NCI-H2227 treated with DMSO at 0.1 percent for 48 hours (cell line): ENCODE results near the gene MYBL2.

ENCODE experiments used
- DNase-seq: peaks from one replicate; lab custom pipeline; 2025; lab: John Stamatoyannopoulos, UW

The MYBL2 gene

DNA sequence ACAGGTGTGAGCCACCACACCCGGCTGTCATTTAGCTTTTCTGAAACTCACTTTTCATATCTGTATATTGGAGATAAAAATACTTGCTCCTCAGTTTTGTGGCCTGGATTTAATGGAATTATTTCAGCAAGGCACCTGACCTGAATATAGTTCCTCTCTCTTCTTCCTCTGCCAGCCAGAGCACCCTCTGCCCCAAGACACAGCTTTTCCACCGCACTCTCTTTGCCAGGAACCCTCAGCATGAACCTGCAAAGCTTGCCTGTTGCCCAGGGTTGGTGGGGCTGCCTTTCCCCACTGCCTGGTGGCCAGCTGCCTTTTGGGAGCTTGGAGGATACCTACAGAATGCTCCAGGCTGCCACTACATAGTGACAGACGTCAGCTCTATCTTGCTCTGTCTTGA is 56.8 kb downstream of the MYBL2 start:
- DNase-seq = no peak

DNA sequence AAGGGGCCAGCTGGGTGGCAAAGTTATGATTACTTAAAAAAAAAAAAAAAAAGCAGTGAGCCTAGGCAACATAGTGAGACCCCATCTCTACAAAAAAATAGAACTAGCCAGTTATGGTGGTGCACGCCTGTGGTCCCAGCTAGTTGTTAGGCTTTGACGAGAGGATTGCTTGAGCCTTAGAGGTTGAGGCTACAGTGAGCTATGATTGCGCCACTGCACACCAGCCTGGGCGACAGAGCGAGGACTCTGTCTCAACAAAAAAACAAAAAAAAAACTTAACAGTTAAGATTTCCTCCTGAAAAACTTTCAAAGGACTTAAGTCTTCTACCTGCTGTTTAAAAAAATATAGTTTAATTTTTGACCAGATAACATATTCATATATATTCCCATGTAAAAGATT is 57.5 kb downstream of the MYBL2 start:
- no peak for DNase-seq

DNA sequence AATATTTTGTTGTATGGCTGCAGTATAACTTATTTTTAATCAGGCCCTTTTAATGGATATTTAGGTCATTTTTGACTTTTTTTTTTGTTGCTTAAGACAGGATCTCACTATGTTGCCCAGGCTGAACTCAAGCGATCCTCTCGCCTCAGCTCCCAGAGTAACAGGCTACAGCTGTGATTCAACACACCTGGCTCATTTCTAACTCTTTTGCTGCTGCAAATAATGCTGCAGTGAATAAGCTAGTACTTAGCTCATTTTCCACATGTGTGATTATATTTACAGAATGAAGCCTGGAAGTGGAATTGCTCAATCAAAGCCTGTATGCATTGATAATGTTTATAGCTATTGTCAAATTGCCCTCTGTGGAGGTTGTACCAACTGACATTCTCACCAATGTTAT is 58.8 kb downstream of the MYBL2 start:
- DNase-seq = no peak

DNA sequence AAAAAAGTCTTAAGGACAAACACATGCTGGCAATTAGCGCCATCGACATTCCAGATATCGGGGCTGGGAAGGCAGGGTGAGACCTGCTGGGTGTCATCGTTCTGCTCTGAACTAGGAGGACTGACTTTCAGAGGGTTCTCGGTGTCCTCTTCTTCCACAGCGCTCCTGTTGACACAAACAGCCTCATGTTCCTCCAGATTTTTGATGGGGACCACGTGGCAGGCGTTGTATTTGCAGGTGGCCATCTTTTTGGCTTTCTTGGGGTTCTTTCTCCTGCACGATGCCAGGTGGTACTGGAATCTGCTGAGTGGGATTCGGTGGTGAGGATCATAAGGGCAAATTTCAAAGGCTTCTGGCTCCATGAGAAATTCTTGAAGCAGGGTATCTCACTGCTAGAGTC is 59.4 kb downstream of the MYBL2 start:
- DNase-seq = no peak

DNA sequence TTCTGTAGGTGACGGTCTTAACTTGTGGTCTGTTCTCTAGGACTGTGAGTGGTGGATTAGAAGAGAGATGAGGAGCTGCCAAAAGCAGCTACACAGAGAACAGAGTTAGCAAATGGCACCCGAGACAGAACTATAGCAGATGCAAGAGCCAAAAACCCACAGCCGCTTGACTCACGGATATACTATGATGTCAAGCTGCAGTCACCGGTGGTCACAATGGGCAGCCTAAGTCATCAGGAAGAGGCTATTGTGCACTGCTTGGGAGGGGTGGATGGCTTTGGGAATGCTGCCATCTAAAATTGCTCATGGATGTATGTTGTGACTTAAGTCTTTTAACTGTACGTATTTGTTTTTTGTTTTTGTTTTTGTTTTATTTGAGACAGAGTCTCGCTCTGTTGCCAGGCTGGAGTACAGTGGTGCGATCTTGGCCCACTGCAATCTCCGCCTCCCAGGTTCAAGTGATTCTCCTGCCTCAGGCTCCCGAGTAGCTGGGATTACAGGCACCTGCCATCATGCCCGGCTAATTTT is 60.0 kb downstream of the MYBL2 start, which contains the start of gene GTSF1L:
GTSF1L (minus strand) TSS at position 192 of the 528 bp plus-strand sequence. CDS start 308 bp downstream, outside the sequence.
- DNase-seq = no peak

DNA sequence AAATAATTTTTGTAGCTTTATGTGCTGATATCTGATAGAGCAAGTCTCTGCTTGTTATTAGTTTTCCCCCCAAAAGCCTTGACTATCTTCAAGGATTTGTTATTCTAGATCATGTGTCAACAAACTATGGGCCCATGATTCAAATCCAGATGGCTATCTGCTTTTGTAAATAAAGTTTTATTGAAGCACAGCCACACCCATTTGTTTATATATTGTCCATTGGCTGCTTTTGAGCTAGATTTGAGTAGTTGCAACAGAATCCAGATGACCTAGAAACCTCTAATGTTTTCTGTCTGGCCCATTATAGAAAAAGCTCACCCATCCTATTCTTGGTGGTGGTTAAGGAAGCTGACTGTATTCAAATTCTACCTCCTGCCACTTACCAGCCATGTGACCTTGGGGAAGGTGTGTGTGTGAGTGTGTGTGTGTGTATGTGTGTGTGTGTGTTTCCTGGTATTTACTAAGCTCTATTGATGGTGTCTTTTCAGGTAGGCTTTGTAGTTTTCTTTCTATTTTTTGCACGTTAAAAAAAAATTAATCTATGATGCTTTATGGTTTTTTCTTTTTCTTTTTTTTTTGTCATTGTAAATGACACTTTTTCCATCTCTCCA is 61.2 kb downstream of the MYBL2 start:
- DNase-seq = no peak

DNA sequence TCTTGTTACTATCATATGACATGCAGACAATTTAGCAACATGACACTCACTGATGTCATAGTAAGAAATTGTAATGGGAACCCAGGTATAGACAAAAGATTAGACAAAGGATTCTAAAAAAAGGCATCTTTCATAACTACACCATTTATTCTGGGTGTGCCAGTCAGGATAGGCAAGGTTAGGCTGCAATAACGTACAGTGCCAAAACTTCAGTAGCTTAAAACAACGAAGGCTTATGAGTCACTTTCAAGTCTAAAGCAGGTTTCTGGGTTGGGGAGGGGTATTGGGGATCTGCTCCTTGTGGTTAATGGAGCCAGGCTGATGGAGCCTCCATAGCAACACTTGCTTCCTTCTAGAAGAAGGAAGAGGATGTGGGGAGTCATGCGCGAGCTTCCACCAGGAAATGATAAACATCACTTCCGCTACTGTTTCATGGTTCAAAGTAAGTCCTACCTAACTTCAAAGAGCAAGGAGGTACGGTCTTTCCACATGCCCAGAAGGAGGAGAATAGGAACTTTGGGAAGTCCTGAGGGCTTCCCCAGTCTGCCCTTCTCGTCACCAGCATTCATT is 61.9 kb downstream of the MYBL2 start:
- no peak for DNase-seq

DNA sequence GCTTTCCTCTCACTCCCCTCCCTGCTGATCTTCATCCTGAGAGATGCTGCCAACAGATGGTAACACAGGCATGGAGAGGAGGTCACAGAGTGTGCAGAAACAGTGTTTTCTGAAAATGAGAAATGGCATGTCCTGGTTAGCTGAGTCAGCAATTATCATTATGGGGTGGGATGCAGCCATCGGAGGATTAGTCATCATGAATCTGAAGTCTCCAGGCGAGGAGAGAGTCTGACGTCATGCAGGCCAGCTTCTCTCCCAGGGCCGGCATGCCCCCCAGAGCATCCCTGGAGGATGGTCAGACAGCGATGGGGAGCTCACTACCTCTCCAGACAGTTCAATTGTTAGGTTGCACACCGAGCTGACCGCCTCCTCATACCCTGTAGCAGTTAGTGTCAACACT is 64.6 kb downstream of the MYBL2 start:
- no peak for DNase-seq

DNA sequence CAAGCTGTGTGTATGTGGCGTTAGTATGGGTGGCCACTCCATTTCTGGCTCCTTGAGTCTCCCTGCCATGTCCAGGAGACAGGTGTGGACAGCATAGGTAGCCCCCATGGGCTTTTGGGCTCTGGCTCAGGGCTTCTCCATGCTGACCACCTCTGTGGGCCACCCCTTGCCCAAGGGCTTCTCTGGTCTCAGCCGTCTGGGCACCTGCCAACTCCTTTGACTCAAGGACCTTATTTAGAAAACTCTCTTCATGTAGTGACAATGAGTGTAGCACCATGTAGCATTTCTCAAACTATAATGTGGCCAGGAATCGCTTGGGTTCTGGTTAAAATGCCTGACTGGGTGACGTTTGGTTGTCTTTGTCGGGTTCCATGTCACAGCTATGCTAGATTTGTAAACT is 65.0 kb downstream of the MYBL2 start:
- DNase-seq = no peak

DNA sequence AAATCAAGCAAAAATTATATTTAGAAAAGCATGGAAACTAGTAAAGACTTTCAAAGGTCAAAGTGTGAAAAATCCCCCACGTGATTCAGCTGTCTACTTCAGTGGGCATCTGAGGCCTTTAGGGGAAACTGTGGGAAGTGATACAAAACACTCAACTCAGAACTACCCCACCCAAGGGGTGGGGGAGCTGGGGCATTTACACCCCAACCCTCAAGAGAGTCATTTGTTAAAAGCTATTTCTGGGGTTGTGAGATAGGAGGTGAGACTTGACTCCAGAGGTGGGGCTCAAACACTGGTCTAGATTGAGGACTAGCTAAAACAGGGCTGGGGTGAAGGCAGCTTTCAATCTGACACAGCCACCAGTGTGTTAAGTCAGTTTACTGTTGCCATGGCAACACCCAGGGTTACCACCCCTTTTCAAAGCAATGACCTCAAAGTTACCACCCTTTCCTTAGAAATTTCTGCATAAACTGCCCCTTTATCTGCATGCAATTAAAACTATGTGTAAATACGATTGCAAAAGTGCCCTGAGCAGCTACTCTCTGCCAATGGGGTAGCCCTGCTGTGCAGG is 69.8 kb downstream of the MYBL2 start:
- DNase-seq = no peak

DNA sequence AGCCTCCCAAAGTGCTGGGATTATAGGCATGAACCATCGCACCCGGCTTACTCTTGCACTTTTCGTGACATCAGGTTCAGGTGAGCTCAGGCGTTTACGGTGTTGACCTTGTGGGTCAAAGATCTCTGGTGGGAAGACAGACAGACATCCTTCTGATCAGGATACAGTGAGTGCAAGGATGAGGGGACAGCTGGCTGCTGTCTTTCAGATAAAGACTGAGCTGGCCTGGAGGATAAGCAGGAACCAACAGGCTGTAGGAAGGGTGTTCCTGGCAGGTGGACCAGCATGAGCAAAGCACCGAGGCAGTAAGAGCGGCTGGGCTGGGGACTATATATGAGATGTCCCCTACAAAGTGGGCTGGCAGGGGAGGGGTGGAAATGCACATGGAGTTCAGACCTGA is 71.0 kb downstream of the MYBL2 start:
- DNase-seq = no peak

DNA sequence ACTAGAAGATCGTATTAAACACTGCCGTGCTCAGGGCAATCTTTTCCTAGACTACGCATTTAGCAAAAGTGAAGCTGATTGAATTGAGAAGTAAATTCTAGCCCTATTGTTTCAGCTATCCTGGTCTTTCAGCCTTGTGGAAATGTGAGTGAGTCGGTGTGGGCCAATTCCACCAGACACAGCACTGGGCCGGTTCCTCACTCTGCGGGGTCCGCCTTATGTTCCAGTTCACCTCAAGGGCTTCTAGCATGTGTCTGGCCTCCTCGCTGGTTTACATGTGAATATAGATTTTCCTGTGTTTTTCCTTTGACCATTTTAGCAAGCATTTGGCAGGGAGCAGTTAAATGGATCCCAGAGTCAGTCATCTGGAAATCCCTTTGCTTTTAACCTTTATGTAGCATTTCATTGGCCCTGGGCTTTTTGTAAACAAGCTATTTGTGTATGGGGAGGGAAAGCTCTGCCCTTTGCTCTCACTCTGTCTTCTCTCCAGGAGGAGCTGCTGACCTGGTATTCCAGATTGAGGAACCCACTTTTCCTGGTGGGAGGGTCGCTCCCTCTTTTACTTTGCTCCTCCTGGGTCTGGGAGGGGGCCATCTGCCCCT is 72.3 kb downstream of the MYBL2 start:
- no peak for DNase-seq

DNA sequence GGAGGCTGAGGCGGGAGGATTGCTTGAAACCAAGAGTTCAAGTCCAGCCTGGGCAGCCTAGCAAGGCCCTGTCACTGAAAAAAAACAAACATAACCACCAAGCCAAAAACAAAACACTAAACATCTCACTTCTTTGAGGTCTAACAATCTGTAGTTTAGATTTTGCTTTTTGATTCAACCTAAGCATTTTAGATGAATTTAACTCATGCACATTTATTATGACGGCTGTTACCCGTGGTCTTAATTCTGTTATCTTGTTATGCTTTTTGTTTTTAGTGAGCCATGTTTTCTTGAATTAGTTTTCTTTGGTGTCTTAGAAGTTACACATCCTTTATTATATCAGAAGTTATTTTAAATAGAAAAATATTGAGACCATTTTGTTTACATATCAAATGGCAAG is 73.7 kb downstream of the MYBL2 start:
- no peak for DNase-seq

DNA sequence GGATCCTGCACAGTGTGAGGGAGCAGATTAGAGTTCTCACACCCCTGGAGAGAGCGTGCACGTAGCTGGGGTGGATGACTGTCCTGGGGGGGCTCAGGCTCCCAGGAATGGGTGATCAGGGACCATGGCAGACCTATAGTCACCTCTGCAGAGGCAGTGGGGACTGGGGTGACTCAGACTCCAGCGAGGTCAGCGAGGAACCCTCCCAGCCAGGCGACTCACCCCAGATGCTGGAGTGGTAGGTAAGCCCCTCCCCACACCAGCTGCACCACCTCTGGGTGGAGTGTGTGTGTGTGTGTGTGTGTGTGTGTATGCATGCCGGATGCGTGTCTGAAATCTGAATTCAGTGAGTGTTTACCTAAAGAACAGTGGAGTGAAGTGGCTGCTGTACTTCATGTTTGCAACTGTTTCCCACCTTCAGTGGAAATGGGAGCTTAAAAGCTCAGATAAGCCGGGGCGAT is 77.3 kb downstream of the MYBL2 start:
- DNase-seq = no peak

DNA sequence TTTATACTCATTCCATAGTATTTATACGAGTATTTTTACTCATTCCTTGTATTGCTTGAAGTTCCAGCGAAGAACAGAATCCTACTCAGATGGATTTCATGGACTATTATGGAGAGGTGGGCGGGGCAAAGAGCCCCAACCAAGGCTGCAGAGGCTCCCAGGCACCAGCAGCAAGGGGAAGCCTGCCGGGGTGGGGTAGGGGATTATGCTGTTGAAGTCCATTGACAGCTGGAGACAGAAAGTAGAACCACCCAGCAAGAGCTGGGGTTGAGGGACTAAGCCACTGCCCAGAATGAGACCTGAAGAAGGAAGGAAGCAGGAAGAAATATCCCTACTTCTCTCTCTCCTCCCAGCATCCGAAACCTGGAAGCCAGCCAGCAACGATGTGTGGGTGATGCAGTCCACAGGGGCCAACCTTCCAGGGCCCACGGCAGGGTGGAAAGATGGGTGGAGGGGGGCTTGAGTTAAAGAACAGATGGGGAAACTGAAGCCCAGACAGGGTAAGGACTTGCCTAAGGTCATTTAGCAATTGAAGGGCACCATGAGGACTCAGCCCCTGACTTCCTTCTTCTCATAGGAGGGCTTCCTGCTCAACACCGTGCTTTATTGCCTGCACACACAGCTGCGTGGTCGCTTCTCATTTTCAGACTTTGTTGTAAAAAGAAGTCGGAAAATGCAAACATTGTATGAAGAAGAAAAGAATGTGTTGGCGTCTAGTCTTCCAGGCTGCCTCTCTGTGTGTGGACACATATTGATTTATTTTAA is 78.2 kb downstream of the MYBL2 start:
- DNase-seq = no peak

DNA sequence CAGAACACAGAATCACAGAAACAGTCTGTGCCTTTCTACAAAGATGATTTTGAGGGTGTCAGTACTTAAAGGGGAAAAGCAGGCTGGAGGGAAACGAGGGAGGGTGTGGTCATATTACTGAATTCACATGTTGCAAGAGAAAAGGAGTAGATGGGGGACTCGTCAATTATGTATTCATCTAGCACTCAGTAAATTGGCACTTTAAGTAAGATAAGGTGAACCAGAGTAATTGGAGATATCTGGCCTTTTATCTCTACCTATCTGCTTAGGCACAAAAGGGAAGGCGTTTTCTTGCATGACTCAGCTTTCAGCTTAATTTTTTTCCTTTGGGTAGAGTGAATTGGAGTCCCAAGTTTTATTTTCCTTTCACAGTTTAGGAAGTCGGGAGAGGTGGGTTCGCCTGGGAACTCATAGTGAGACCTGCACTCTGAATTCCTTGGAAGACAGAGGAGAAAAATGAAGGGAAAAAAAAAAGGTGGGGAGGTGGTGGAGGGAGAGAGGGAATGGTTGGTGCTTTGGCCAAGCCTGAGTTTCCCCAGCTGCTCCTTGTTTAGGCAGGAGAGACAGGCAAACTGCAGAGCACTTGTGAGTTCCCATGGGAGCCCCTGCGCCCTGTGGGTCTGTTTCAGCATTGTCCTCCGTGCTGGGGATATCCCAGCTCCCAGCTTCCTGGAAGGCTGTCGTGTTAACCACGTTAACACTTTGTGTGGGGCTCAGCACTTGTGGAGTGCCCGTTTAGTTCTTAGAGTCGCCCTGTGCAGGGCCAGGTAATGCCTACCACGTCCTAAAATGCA is 79.6 kb downstream of the MYBL2 start:
- no peak for DNase-seq

DNA sequence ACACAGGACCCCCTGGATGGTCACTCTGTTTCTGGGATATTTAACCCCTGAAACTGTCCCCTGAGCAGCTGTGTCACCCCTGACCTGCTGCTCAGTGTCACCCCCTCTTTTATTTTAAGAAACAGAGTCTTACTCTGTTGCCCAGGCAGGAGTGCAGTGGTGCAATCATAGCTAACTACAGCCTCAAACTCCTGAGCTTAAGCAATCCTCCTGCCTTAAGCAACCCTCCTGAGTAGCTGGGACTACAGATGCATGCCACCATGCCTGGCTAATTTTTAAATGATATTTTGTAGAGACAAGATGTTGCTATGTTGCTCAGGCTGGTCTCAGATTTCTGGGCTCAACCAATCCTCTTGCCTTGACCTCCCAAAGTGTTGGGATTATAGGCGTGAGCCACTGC is 81.4 kb downstream of the MYBL2 start:
- DNase-seq = no peak

DNA sequence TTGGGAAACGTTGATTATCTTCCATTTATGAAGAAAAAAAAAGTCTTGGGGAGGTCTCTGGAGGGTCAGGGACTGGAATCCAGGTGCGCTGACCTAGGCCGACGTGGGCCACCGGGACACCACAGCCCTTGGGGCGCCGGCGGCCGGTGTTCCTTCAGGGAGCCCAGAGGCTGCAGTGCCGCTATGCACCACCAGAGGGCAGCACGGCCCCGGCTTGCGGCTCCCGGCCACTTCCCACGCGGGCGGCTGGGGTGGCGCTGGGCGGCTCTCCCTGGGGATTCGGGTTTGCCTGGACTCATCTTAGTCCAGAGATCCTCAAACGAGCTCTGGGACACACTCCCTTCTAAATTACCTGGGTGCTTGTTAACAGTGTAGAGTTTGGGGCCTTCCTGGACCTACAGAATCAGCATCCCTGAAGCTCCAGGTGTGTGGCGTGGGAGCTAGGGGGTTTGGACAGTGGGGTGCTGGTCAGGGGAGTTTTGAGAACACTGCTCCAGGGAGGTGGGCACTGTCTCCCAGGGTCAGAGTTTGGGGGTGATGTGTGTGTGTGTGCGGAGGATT is 82.9 kb downstream of the MYBL2 start:
- peak; percentile 53 for DNase-seq

DNA sequence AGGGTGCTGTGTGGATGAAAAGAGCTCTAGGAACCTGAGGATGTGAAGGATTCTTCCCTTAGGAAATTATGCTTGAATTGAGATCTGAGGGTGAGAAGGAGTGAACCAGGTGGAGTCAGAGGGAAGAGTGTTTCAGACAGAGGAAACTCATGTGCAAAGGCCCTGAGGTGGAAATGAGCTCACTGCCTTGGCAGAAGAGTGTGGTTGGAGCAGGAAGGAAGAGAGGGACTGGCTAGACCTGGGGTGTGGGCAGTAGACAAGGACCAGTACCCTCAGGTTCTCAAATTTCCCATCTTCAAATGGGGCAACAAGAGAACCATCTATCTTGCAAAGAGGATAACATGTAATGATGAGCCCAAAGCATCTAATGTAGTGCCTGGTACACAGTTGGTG is 83.9 kb downstream of the MYBL2 start:
- no peak for DNase-seq

DNA sequence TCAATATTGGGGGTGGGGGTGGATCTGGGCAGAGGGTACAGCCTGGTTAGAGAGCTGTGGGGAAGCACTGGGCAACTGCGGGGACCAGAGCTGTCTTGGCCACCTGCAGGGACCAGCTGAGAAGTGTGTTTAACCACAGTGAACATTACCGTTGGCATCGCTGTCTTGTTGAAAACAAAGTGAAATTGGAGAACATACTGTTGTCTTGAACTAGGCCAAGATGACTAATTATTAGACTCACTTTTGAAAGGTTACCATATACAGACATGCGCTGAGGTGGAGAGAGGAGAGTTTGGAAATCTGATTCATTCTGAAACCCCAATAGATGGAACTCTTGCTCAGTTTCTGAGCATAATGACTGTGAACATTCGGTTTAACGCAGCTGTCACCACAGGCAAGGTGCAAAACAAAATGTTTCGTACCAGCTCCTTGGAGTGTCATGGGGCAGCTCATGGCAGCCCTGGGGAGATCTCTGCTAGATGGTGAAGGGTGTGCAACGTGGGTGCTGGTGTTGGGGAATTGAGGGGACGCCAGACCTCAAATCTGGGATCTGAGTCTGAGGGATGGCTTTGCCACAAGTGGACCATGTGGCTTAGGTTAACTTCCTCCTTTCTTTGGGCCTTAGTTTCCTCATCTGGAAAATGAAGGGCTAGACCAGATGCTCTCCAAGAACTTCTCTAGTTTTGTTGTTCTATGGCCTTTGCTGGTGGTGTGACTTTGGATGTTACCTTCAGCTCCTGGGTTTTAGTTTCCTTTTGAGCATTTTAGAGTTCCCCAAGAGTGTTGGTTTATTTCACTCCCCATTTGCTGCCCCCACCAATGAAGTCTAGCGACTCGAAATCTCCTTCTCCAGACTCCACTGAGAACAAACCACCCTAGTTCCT is 84.5 kb downstream of the MYBL2 start:
- DNase-seq = no peak
